Gastroesophageal sphincter (tissue), 4 donors: ENCODE measurements around the gene REN. TPM values are rescaled to one million over a fixed set of nuclear protein-coding genes. Genes with fewer than 3 reads are reported as not detected.
A peak's percentile ranks its signal among the peaks of the same experiment; 100 is the strongest.

ENCODE experiments used
- ATAC-seq: fragments of 150-250 bp; one replicate; pipeline ENCODE4 v1.9.1; 2016; ENCODE audit warnings: mild to moderate bottlenecking, moderate library complexity
- H3K27ac ChIP-seq, 4 donors: fragments of 200-600 bp; sonication (generic) in 3 of 4; 1 replicate in 3 of 4; 2 replicates in 1 of 4; pipeline ENCODE4 v1.5.1; 2016 to 2019
- H3K27me3 ChIP-seq: fragments of 200-600 bp; sonication (generic); one replicate; pipeline ENCODE4 v1.5.1; 2019
- H3K36me3 ChIP-seq, 2 donors: fragments of 200-600 bp; sonication (generic); one replicate each; pipeline ENCODE4 v1.5.1; 2019; ENCODE audit warnings: control low read depth in 1 of 2
- H3K4me1 ChIP-seq, 3 donors: fragments of 200-600 bp; sonication (generic); 1 replicate in 2 of 3; 2 replicates in 1 of 3; pipeline ENCODE4 v1.5.1; 2016 to 2019; ENCODE audit warnings: control low read depth in 2 of 3
- H3K4me3 ChIP-seq, 2 donors: fragments of 200-600 bp; sonication (generic); one replicate each; pipeline ENCODE4 v1.5.1; 2019; ENCODE audit warnings: mild to moderate bottlenecking in 1 of 2, moderate library complexity in 1 of 2
- H3K9me3 ChIP-seq, 3 donors: fragments of 200-600 bp; sonication (generic); one replicate each; pipeline ENCODE4 v1.5.1; 2017 to 2019; ENCODE audit warnings: control low read depth in 2 of 3
- EP300 ChIP-seq: sonication (generic); formaldehyde crosslinking; IDR thresholded peaks from one replicate; pipeline ENCODE4 v1.6.1; 2017; ENCODE audit warnings: antibody characterized with exemption, mild to moderate bottlenecking
- POLR2A ChIP-seq, 2 donors: fragments of 450-650 bp; IDR thresholded peaks; one replicate each; pipeline ENCODE4 v1.6.1; 2017; ENCODE audit warnings: antibody characterized with exemption in 2 of 2, mild to moderate bottlenecking in 2 of 2, moderate library complexity in 1 of 2
- POLR2AphosphoS5 ChIP-seq: sonication (generic); formaldehyde crosslinking; IDR thresholded peaks from one replicate; pipeline ENCODE4 v1.6.1; 2017; ENCODE audit warnings: antibody characterized with exemption
- WGBS, 2 donors: methylation state at CpG; one replicate each; pipeline ENCODE4 v1.1.5; 2018; ENCODE audit warnings: low coverage in 1 of 2; 5-methylcytosine and 5-hydroxymethylcytosine counted together
- total RNA-seq, 4 donors: library from RNA; depleted of rRNA; stranded (reverse); fragments of >200 nt; gene quantifications; one replicate each; pipeline ENCODE4 v1.1.0, GENCODE V29; 2016
- TF ChIP-seq, protein P1 (sequence below), 4 experiments: fragments of 200-600 bp in 2 of 4; fragments of 450-650 bp in 2 of 4; sonication (generic) in 1 of 4; IDR thresholded peaks; one replicate each; pipeline ENCODE4 v1.5.1; 2017 to 2019; ENCODE audit warnings: antibody characterized with exemption in 4 of 4, mild to moderate bottlenecking in 2 of 4, moderate library complexity in 2 of 4

The REN gene
- total RNA-seq, 4 donors from 2014 or later: not detected

DNA sequence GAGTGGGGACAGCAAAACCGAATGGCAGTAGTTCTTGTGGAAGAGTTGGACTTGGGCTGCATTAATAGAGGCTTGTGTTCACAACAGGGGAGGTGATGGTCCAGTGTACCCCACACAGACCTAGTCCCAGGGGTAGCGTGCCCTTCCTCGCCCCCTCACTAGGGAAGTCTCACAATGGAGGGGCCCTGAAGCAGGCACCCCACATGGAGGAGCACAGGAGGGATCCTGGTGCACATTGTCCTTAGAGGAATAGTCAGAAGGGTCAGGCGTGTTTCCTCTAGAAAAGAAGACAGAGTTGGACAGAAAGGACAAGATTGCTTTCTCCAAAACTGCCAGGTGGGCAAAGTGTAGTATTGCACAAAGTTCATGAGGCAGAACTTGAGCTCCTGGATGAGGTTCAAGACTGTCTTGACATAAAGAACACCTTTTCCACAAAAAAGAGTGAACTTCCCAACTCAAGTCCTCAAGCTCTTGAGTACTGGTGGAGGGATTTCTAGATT lies 37.6 kb downstream of the REN start:
- 42 to 84% methylated on average over 2 to 4 of the region's 4 CpGs for WGBS, 2 donors
- Histone ChIP-seq H3K36me3 (peaks cover 0 to 29% of the 10 kb centered on the region in 2 donors), H3K4me3 (no peak overlapping the region), H3K9me3 (no peaks in the 10 kb centered on the region), H3K27ac (peak overlapping the region in 3 of 4 donors; percentile 30 to 43 (median 43)), H3K27me3 (no peaks in the 10 kb centered on the region), H3K4me1 (peaks cover 0 to 56% (median 17%) of the 10 kb centered on the region in 3 donors)
- no peak for TF ChIP-seq EP300
- no peak for TF ChIP-seq POLR2AphosphoS5
- no peak for TF ChIP-seq POLR2A (IDR thresholded peaks at IDR 0.05)
- no peak for ATAC-seq

DNA sequence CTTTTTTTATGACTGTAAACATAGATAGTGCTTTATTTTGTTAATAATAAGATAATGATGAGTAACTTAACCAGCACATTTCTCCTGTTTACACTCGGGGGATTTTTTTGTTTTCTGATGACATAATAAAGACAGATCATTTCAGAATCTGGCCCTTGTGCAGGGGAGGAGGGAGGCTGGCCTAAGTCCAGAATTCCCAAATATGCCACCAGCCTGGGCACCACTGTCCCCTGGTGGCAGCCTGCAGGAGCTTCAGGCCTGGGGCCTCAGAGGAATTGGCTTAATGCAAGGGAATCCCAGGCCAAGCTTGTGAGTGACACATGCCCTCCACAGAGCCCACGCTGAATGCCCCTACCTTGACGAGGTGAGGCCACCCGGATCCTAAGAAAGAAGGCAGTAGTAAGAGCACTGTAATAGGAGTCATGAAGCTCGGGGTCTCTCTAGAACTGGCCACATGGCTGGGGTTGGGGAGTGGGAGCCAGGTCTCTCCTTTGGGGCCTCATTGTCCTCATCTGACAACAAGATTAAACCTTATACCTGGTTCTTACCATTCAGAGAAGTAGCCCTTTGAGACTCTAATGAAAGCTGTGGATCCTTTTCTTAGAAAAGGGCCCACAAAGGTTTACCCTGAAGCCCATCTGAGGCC lies 38.4 kb downstream of the REN start:
- no peaks in the 10 kb centered on the region for H3K9me3 ChIP-seq
- H3K27ac ChIP-seq: peak overlapping the region in 3 of 4 donors; percentile 61 to 69 (median 64)
- peak; percentile 54 for ATAC-seq
- 66 to 67% methylated on average over 3 to 5 of the region's 5 CpGs for WGBS, 2 donors
- H3K4me3 ChIP-seq: no peak overlapping the region
- H3K4me1 ChIP-seq: peaks cover 0 to 56% (median 17%) of the 10 kb centered on the region in 3 donors
- H3K36me3 ChIP-seq: peaks cover 0 to 37% of the 10 kb centered on the region in 2 donors
- TF ChIP-seq, protein P1, sequence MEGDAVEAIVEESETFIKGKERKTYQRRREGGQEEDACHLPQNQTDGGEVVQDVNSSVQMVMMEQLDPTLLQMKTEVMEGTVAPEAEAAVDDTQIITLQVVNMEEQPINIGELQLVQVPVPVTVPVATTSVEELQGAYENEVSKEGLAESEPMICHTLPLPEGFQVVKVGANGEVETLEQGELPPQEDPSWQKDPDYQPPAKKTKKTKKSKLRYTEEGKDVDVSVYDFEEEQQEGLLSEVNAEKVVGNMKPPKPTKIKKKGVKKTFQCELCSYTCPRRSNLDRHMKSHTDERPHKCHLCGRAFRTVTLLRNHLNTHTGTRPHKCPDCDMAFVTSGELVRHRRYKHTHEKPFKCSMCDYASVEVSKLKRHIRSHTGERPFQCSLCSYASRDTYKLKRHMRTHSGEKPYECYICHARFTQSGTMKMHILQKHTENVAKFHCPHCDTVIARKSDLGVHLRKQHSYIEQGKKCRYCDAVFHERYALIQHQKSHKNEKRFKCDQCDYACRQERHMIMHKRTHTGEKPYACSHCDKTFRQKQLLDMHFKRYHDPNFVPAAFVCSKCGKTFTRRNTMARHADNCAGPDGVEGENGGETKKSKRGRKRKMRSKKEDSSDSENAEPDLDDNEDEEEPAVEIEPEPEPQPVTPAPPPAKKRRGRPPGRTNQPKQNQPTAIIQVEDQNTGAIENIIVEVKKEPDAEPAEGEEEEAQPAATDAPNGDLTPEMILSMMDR (IDR thresholded peaks at IDR 0.05): peak in 3 of 4 experiments; percentile 85 to 92 (median 88)
- TF ChIP-seq EP300 (no peak), POLR2AphosphoS5 (peak; percentile 53)
- H3K27me3 ChIP-seq: no peaks in the 10 kb centered on the region

DNA sequence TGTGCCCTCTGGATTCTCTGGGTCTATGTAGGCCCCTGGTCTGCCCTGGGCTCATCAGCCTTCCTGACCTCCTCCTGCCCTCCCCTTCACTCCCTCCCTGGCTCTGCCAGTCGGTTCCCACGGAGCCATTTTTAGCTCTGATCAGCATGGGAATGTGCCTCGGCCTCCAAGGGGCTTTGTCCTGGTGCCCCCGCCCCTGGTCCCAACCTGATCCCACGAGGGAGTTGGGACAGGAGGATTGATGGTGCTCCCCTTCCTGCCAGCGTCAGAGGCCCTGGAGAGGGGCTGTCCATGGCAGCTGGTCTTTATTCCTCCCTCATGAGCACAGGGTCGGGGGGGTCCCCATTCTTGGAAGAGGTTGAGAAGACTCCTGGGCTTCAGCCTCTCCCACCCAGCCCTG lies 39.2 kb downstream of the REN start:
- WGBS, 2 donors: 20 to 33% methylated on average over 1 of the region's 7 CpGs
- H3K27ac ChIP-seq: peak overlapping the region in 3 of 4 donors; percentile 61 to 69 (median 64)

DNA sequence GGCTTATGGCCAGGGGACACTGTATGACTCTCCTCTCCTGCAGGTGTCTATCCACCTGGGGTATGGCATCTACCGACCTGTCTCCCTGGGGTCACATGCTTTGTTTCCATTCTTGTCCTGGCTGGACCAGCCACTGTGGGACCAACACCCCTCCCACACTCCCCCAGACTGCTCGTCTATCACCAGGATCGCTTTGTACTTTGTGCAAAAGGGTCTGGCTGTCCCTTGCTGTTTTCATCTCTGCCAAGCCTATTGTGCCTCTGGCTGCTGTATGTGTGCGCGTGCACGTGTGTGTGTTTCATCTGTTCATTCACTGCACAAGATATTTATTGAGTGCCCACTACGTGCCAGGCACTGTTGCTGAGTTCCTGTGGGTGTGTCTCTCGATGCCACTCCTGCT lies 39.8 kb downstream of the REN start:
- Histone ChIP-seq H3K4me3 (no peak overlapping the region), H3K27me3 (no peaks in the 10 kb centered on the region), H3K27ac (peak overlapping the region in 2 of 4 donors; percentile 61 to 69), H3K9me3 (no peaks in the 10 kb centered on the region), H3K36me3 (peaks cover 0 to 51% of the 10 kb centered on the region in 2 donors), H3K4me1 (peaks cover 0 to 53% (median 17%) of the 10 kb centered on the region in 3 donors)
- no peak for ATAC-seq
- TF ChIP-seq EP300 (no peak), POLR2AphosphoS5 (no peak), POLR2A (IDR thresholded peaks at IDR 0.05) (no peak)
- TF ChIP-seq, protein P1 (IDR thresholded peaks at IDR 0.05): no peak
- 66 to 92% methylated on average over 7 of the region's 8 CpGs for WGBS, 2 donors

More for the DNA sequence above, 39.2 kb downstream of the REN start:
- ATAC-seq: no peak
- Histone ChIP-seq H3K9me3 (no peaks in the 10 kb centered on the region), H3K27me3 (no peaks in the 10 kb centered on the region), H3K4me3 (no peak overlapping the region), H3K4me1 (peaks cover 0 to 56% (median 17%) of the 10 kb centered on the region in 3 donors), H3K36me3 (peaks cover 0 to 45% of the 10 kb centered on the region in 2 donors)
- no peak for TF ChIP-seq EP300
- TF ChIP-seq, protein P1 (IDR thresholded peaks at IDR 0.05): no peak
- no peak for TF ChIP-seq POLR2A (IDR thresholded peaks at IDR 0.05)
- no peak for TF ChIP-seq POLR2AphosphoS5

DNA sequence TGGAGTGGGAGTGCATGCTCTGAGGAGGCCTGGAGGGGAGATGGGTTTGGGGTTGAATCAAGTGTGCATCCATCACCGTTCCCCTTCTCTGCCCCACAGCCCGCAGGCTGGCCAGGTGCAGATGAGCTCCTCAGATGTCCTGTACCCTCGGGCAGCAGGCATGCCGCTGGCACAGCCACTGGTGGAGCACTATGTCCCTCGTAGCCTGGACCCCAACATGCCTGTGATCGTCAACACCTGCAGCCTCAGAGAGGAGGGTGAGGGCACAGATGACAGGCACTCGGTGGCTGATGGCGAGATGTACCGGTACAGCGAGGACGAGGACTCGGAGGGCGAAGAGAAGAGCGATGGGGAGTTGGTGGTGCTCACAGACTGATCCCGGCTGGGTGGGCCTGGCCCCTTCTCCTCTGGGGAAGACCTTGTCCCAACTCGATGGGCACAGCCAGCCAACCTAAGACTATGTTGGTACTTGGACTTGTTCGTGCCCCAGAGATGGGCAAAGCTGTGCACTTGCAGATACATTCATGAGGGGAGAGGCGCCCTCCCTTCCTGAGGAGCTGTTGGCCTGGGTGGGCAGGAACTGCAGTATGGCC lies 40.3 kb downstream of the REN start:
- peaks cover 0 to 54% of the 10 kb centered on the region in 2 donors for H3K36me3 ChIP-seq
- TF ChIP-seq, protein P1 (IDR thresholded peaks at IDR 0.05): no peak
- TF ChIP-seq EP300 (no peak), POLR2A (IDR thresholded peaks at IDR 0.05) (no peak), POLR2AphosphoS5 (no peak)
- 86 to 88% methylated on average over 3 to 11 of the region's 18 CpGs for WGBS, 2 donors
- H3K9me3 ChIP-seq: no peaks in the 10 kb centered on the region
- ATAC-seq: no peak
- no peaks in the 10 kb centered on the region for H3K27me3 ChIP-seq
- H3K27ac ChIP-seq: peak overlapping the region in 3 of 4 donors; percentile 20 to 69 (median 61)
- peaks cover 0 to 48% (median 17%) of the 10 kb centered on the region in 3 donors for H3K4me1 ChIP-seq
- no peak overlapping the region for H3K4me3 ChIP-seq
